Activated CD4-positive, CD25-positive, alpha-beta regulatory T cell (primary cell): ENCODE data around the gene ZNF710.

Experiments
- DNase-seq, 4 experiments: peaks; one replicate each; lab custom pipeline; 2025; lab: John Stamatoyannopoulos, UW

Gene ZNF710

GRCh38 chr15:89993349-89993748 lies 7.8 kb upstream of the ZNF710 start:
- no peak for DNase-seq

- DNase-seq, result no peak
These were observed 4.0 kb upstream of the ZNF710 start for GRCh38 chr15:89997079-89997478.

GRCh38 chr15:89998141-89998661 lies 2.9 kb upstream of the ZNF710 start:
- DNase-seq, result no peak

GRCh38 chr15:89998923-89999675 lies 2.0 kb upstream of the ZNF710 start:
- no peak for DNase-seq

GRCh38 chr15:89999676-90000185 lies 1.4 kb upstream of the ZNF710 start:
- DNase-seq, result no peak

GRCh38 chr15:90000186-90001001 lies 730 bp upstream of the ZNF710 start:
- DNase-seq, result peak in 1 of 4 experiments; percentile 3

GRCh38 chr15:90001683-90002427 lies 731 bp downstream of the ZNF710 start:
- peak; percentile 18 to 40 (median 22) for DNase-seq

GRCh38 chr15:90002428-90002844 lies 1.3 kb downstream of the ZNF710 start:
- no peak for DNase-seq

- DNase-seq, result no peak
These were observed 2.6 kb downstream of the ZNF710 start for GRCh38 chr15:90003736-90004135.

GRCh38 chr15:90004252-90004651 lies 3.1 kb downstream of the ZNF710 start:
- no peak for DNase-seq

- no peak for DNase-seq
These were observed 3.5 kb downstream of the ZNF710 start for GRCh38 chr15:90004671-90005070.

GRCh38 chr15:90006217-90007075 lies 5.3 kb downstream of the ZNF710 start:
- DNase-seq, result no peak

GRCh38 chr15:90007076-90007460 lies 5.9 kb downstream of the ZNF710 start:
- no peak for DNase-seq

GRCh38 chr15:90008607-90009006 lies 7.5 kb downstream of the ZNF710 start:
- DNase-seq, result no peak

GRCh38 chr15:90009301-90010022 lies 8.3 kb downstream of the ZNF710 start:
- DNase-seq, result no peak

- no peak for DNase-seq
These were observed 10.6 kb downstream of the ZNF710 start for GRCh38 chr15:90011705-90012104.

GRCh38 chr15:90013503-90013937 lies 12.4 kb downstream of the ZNF710 start:
- DNase-seq, result no peak

GRCh38 chr15:90015294-90015693 lies 14.2 kb downstream of the ZNF710 start:
- no peak for DNase-seq

- no peak for DNase-seq
These were observed 14.6 kb downstream of the ZNF710 start for GRCh38 chr15:90015749-90016148.

- DNase-seq, result no peak
These were observed 15.6 kb downstream of the ZNF710 start for GRCh38 chr15:90016721-90017120.
